Stimulated activated CD8-positive, alpha-beta memory T cell treated with anti-CD3 and anti-CD28 coated beads, Interleukin-12 subunit alpha, Interleukin-12 subunit beta, amount 100 ng/mL, for 24 hours (primary cell): ENCODE results near the gene TRO.

Experiments used
- DNase-seq: peaks from one replicate; pipeline ENCODE4 v3.0.0-alpha.2; 2020; ENCODE audit errors: extremely low read depth

Gene TRO

GRCh38 chrX:54920610-54921426, at the start of gene TRO:
TSS of gene TRO (plus strand) at chrX:54920824. CDS start at chrX:54922247, 1,423 bp downstream.
- DNase-seq = no peak

- DNase-seq = no peak
These were observed 34.9 kb upstream of the TRO start for GRCh38 chrX:54885740-54886139.

- no peak for DNase-seq
These were observed 29.1 kb upstream of the TRO start for GRCh38 chrX:54891573-54891972.

GRCh38 chrX:54894159-54894558, 26.5 kb upstream of the TRO start:
- DNase-seq = no peak

- DNase-seq = no peak
These were observed 10.7 kb upstream of the TRO start for GRCh38 chrX:54909941-54910340.

- no peak for DNase-seq
These were observed 900 bp downstream of the TRO start for GRCh38 chrX:54921427-54922021.

GRCh38 chrX:54922547-54922946, 1.9 kb downstream of the TRO start:
- no peak for DNase-seq

- no peak for DNase-seq
These were observed 2.8 kb downstream of the TRO start for GRCh38 chrX:54923376-54923775.

- DNase-seq = no peak
These were observed 6.4 kb downstream of the TRO start for GRCh38 chrX:54926978-54927377.

- no peak for DNase-seq
These were observed 8.3 kb downstream of the TRO start for GRCh38 chrX:54928876-54929275.

- DNase-seq = no peak
These were observed 9.8 kb downstream of the TRO start for GRCh38 chrX:54930291-54931049.

GRCh38 chrX:54931107-54931506, 10.5 kb downstream of the TRO start:
- no peak for DNase-seq

- no peak for DNase-seq
These were observed 12.7 kb downstream of the TRO start for GRCh38 chrX:54933150-54933826.

- no peak for DNase-seq
These were observed 13.4 kb downstream of the TRO start for GRCh38 chrX:54934058-54934457.

- no peak for DNase-seq
These were observed 14.3 kb downstream of the TRO start for GRCh38 chrX:54934890-54935289.

GRCh38 chrX:54935306-54935705, 14.7 kb downstream of the TRO start:
- DNase-seq = no peak

- DNase-seq = no peak
These were observed 16.8 kb downstream of the TRO start for GRCh38 chrX:54937416-54937815.

- no peak for DNase-seq
These were observed 24.2 kb downstream of the TRO start for GRCh38 chrX:54944816-54945215.

- DNase-seq = no peak
These were observed 24.6 kb downstream of the TRO start for GRCh38 chrX:54945224-54945623.

GRCh38 chrX:54950730-54951375, 30.2 kb downstream of the TRO start:
- DNase-seq = no peak

- no peak for DNase-seq
These were observed 41.1 kb downstream of the TRO start for GRCh38 chrX:54961750-54962149.
